ENCODE data around the gene PTPRK.

DNA sequence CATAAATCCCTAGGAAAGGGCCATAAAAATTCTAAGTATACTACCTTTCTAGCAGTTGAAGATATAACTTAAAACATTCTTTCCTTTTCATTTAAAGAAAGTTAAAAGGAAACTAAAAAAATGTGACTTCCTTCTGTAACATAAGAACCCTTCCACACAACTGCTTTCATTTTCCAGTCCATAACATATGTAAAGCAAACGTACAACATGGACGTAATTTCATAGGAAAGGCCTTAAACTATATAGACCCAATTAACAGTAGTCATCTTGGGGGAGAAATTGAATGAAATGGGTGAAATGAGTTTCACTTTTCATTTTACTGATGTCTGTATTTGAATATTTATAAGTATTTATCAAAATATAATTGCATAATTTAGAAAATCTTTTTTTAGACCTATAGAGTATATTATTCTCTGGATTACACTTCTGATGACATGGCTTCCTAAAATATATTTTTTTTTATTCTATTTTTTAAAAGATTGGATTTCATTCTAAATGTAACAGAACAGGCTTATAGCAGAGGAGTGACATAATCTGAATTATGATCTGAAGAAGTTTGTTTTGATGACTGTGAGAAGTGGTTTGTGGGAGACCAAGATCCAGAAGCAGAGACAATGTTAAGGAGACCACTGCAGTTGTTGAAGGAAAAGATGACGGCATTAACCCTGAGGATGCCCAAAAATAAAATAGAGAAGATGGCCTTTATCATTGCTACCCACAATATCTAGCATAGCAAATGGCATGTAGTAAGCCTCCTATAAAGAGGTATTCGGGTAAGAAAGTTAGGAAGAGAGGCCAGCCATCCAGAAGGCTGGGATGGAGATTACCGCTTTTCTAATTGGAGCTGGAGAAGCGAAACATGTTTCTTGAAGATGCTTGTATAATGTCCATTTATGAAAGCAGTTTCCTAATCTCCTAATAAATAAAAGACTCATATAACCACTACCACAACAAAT, 260.4 kb downstream of the PTPRK start:
- TF ChIP-seq, protein P1, sequence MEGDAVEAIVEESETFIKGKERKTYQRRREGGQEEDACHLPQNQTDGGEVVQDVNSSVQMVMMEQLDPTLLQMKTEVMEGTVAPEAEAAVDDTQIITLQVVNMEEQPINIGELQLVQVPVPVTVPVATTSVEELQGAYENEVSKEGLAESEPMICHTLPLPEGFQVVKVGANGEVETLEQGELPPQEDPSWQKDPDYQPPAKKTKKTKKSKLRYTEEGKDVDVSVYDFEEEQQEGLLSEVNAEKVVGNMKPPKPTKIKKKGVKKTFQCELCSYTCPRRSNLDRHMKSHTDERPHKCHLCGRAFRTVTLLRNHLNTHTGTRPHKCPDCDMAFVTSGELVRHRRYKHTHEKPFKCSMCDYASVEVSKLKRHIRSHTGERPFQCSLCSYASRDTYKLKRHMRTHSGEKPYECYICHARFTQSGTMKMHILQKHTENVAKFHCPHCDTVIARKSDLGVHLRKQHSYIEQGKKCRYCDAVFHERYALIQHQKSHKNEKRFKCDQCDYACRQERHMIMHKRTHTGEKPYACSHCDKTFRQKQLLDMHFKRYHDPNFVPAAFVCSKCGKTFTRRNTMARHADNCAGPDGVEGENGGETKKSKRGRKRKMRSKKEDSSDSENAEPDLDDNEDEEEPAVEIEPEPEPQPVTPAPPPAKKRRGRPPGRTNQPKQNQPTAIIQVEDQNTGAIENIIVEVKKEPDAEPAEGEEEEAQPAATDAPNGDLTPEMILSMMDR (IDR thresholded peaks at IDR 0.05 in 4 of 5, conservative IDR thresholded peaks at IDR 0.05 in 1 of 5), result no peak
- TF ChIP-seq POLR2A (IDR thresholded peaks at IDR 0.05), result no peak
